Measurements from ENCODE around the gene RALGAPA2. TPM values are rescaled to one million over a fixed set of nuclear protein-coding genes. Genes with fewer than 3 reads are reported as not detected.
"Not testable (repeated sequence)": the region's sequence is repeated elsewhere in the genome, so short reads cannot be mapped to it uniquely, and the experiment has no call there.

The RALGAPA2 gene
- total RNA-seq, 4 donors from 2014 or later: 18.4 to 27.4 (median 25.2) TPM

DNA sequence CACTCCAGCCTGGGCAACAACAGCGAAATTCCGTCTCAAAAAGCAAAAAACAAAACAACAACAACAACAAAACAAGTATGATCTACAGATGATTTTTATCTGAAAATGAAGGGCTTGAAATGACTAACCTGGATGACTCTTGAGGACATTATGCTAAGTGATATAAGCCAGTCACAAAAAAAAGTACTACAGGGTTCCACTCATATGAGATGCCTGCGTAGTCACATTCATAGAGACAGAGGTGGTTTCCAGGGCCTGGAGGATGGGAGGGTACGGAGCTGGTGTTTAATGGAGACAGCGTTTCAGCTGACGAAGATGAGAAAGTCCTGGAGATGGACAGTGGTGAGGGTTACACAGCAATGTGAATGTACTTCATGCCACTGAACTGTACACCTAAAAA, 352.8 kb downstream of the RALGAPA2 start:
- TF ChIP-seq, protein P1, sequence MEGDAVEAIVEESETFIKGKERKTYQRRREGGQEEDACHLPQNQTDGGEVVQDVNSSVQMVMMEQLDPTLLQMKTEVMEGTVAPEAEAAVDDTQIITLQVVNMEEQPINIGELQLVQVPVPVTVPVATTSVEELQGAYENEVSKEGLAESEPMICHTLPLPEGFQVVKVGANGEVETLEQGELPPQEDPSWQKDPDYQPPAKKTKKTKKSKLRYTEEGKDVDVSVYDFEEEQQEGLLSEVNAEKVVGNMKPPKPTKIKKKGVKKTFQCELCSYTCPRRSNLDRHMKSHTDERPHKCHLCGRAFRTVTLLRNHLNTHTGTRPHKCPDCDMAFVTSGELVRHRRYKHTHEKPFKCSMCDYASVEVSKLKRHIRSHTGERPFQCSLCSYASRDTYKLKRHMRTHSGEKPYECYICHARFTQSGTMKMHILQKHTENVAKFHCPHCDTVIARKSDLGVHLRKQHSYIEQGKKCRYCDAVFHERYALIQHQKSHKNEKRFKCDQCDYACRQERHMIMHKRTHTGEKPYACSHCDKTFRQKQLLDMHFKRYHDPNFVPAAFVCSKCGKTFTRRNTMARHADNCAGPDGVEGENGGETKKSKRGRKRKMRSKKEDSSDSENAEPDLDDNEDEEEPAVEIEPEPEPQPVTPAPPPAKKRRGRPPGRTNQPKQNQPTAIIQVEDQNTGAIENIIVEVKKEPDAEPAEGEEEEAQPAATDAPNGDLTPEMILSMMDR (IDR thresholded peaks at IDR 0.05): no peak
- no peak for TF ChIP-seq EP300 (IDR thresholded peaks at IDR 0.05)
- TF ChIP-seq POLR2AphosphoS5 (IDR thresholded peaks at IDR 0.05): no peak
- TF ChIP-seq POLR2A (IDR thresholded peaks at IDR 0.05): no peak
- Histone ChIP-seq H3K4me3 (no peak overlapping the region), H3K9me3 (no peaks in the 10 kb centered on the region), H3K27ac (no peak overlapping the region), H3K4me1 (peaks cover 0 to 20% (median 10%) of the 10 kb centered on the region in 3 donors), H3K36me3 (no peaks in the 10 kb centered on the region), H3K27me3 (peaks cover 59% of the 10 kb centered on the region)
- WGBS, 2 donors (ENCODE audit: low coverage in 1 of 2): 73 to 81% methylated on average over 6 of the region's 6 CpGs
- no peak for ATAC-seq

DNA sequence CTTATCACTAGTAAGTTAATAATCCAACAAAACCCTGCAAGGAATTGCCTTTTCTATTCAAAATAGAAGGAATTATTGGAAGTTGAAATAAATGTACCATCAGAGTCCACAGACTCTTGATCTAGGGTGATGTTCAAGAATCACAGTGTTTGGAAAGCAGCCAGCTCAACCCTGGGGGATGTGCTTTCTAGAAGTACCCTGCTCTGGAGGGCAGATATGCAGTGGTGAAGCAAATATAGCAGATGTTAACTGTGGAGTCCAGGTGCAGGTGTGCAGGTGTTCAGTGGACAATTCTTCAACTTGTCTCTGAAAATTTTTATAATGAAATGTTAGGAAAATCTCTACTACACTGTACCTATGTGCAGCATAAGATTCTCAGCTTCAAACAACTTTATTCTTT, 353.6 kb downstream of the RALGAPA2 start:
- TF ChIP-seq POLR2A (IDR thresholded peaks at IDR 0.05) (no peak), POLR2AphosphoS5 (IDR thresholded peaks at IDR 0.05) (no peak), EP300 (IDR thresholded peaks at IDR 0.05) (no peak)
- TF ChIP-seq, protein P1 (IDR thresholded peaks at IDR 0.05): no peak
- Histone ChIP-seq H3K27me3 (peaks cover 51% of the 10 kb centered on the region), H3K4me3 (no peak overlapping the region), H3K36me3 (no peaks in the 10 kb centered on the region), H3K9me3 (no peaks in the 10 kb centered on the region), H3K4me1 (peaks cover 0 to 12% (median 3%) of the 10 kb centered on the region in 3 donors), H3K27ac (no peak overlapping the region)
- ATAC-seq: no peak

DNA sequence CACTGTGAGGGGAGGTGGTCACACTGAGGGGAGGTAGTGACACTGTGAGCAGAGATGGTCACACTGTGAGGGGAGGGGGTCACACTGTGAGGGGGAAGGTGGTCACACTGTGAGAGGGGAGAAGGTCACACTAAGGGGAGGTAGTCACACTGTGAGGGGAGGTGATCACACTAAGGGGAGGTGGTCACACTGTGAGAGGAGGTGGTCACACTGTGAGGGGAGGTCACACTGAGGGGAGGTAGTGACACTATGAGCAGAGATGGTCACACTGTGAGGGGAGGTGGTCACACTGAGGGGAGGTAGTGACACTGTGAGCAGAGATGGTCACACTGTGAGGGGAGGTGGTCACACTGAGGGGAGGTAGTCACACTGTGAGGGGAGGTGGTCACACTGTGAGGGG, 356.9 kb downstream of the RALGAPA2 start:
- H3K27me3 ChIP-seq: peaks cover 19% of the 10 kb centered on the region
- H3K9me3 ChIP-seq: not testable (repeated sequence)

GRCh38 chr20:20353576-20353975, 358.9 kb downstream of the RALGAPA2 start:
- H3K4me3 ChIP-seq: no peak overlapping the region
- no peaks in the 10 kb centered on the region for H3K36me3 ChIP-seq
- H3K27me3 ChIP-seq: peaks cover 7% of the 10 kb centered on the region
- H3K9me3 ChIP-seq: peaks cover 0 to 12% (median 0%) of the 10 kb centered on the region in 3 donors
- H3K4me1 ChIP-seq: no peaks in the 10 kb centered on the region
- no peak for ATAC-seq
- TF ChIP-seq EP300 (IDR thresholded peaks at IDR 0.05) (no peak), POLR2A (IDR thresholded peaks at IDR 0.05) (no peak)
- 70 to 100% methylated on average over 1 to 3 of the region's 3 CpGs for WGBS, 2 donors (ENCODE audit: low coverage in 1 of 2)
- no peak overlapping the region for H3K27ac ChIP-seq

More for the DNA sequence above, 356.9 kb downstream of the RALGAPA2 start:
- not testable (repeated sequence) for ATAC-seq, H3K4me1 ChIP-seq, H3K4me3 ChIP-seq, H3K27ac ChIP-seq, H3K36me3 ChIP-seq

- 72 to 94% methylated on average over 2 to 4 of the region's 4 CpGs for whole genome bisulfite sequencing, 2 donors (ENCODE audit: low coverage in 1 of 2)
- H3K4me3 ChIP-seq: no peak overlapping the region
- no peaks in the 10 kb centered on the region for H3K36me3 ChIP-seq
- no peak overlapping the region for H3K27ac ChIP-seq
- no peaks in the 10 kb centered on the region for H3K4me1 ChIP-seq
- H3K27me3 ChIP-seq: peaks cover 24% of the 10 kb centered on the region
- ATAC-seq: no peak
- TF ChIP-seq EP300 (IDR thresholded peaks at IDR 0.05) (no peak), POLR2A (IDR thresholded peaks at IDR 0.05) (no peak), POLR2AphosphoS5 (IDR thresholded peaks at IDR 0.05) (no peak)
- TF ChIP-seq, protein P1 (IDR thresholded peaks at IDR 0.05): no peak
- H3K9me3 ChIP-seq: peaks cover 0 to 28% (median 2%) of the 10 kb centered on the region in 3 donors
Measured at GRCh38 chr20:20344476-20344875, 368.0 kb downstream of the RALGAPA2 start.

DNA sequence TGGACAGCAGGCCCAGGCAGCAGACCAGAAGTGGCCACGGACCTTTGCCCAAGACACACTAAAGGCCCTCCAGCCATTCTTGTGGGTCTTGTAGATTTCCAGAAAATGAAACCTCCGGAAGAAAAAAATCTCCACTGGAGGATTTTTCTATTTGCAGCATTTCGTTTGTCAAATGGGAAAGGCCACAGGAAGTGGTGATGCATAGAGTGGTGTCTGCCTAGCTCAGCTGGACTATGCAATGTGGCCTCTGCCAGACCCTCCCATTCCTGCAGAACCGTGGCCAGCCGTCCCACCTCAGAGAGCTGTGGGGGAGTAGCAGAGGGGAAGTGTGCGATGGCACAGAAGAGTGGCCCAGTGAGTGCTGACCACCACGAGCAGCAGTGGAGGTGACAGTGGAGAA, 368.5 kb downstream of the RALGAPA2 start:
- ATAC-seq: no peak
- H3K27ac ChIP-seq: no peak overlapping the region
- no peak overlapping the region for H3K4me3 ChIP-seq
- peaks cover 0 to 24% (median 2%) of the 10 kb centered on the region in 3 donors for H3K9me3 ChIP-seq
- TF ChIP-seq POLR2A (IDR thresholded peaks at IDR 0.05) (no peak), POLR2AphosphoS5 (IDR thresholded peaks at IDR 0.05) (no peak), EP300 (IDR thresholded peaks at IDR 0.05) (no peak)
- TF ChIP-seq, protein P1 (IDR thresholded peaks at IDR 0.05): no peak
- no peaks in the 10 kb centered on the region for H3K4me1 ChIP-seq
- H3K27me3 ChIP-seq: peaks cover 24% of the 10 kb centered on the region
- H3K36me3 ChIP-seq: no peaks in the 10 kb centered on the region
- 73% methylated on average over 2 of the region's 7 CpGs; no CpG with 5 or more reads in 1 of the 2 donors for WGBS, 2 donors (ENCODE audit: low coverage in 1 of 2)

Small RNA genes lying within 50 kb of the gene (small RNA-seq; reads per million reads assigned to genes)
- gene EIF4E2P1: 0 reads per million in 4 donors
- 0 reads per million in 4 donors for gene RN7SL607P
